DMS53 treated with DMSO at 0.1 percent for 48 hours (cell line): ENCODE measurements around the gene PKHD1.

Experiments used
- DNase-seq: peaks from one replicate; lab custom pipeline; 2025; ENCODE audit not compliant: unreplicated experiment; lab: John Stamatoyannopoulos, UW

PKHD1 gene

DNA sequence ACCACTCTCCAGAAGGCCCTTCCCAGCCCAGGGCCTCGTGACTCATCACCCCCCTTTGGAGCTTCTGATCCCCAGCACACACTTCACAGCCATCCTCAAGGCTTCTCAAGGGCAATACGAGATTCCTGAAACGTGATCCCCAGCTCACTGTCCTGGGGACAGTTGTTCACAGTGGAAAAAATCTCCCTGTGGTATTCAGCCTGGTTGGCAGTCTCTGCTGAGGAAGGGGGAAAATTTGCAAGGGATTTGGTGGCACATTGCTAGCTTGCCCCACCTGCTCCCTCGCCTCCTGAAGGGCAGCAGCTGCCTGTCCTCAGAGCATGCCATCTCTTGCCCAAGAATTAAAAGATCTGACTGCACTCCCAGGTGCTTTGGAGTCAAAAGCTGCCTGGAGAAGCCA, 20.7 kb upstream of the PKHD1 start:
- DNase-seq = no peak

DNA sequence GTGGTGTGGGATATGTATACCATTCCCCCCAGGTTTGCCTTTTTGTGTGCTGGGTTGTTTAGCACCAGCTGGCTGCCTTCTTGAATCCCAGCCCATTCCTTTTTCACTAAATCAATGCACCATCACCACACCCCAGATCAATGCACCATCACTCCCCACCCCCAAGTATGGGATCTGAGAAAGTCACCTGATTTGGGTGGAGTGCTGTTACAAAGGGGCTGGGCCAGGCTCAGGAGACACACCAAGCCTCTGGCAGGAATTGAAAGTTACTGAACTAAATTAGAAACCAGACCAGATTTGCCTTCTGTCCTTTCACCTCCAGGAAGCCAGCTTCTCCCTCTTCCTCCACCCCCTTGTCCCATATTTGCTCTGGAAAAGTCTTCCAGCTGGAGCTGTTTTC, 19.6 kb upstream of the PKHD1 start:
- DNase-seq = no peak

DNA sequence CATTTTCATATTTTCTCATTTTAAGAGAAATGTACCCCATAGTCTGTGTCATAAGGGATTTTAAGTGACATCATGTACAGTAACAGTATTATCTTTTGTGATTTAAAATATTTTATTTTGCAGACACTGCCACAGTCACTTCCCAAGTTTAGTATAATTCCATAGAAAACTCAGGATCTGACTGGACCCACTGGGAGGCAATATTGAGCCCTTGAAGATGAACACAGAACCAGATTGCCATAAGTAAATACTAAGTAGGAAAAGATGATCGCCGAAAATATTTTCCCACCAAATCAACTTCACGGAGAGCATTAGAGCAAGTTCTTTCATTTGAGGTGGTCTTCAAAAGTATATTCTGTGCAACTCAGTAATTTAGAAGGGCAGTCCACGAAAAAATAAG, 17.6 kb upstream of the PKHD1 start:
- no peak for DNase-seq

DNA sequence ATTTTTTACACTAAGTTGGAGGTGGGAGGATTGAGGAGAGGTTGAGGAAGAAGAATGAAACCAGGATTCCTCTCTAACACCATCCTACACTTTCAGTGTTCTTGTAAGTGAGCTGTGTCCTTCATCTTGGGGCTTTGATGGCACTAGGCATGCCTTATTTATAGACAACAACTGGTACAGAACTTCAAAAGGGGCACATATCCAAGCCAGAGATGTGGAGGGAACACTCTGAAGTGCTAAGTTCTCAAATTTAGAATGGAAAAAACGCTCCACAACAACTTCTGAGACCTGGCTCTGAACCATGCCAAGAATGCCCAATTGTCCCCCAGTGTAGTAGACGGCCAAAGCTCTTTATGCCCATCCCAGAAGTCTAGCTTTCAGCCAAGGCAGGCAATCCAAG, 16.2 kb upstream of the PKHD1 start:
- no peak for DNase-seq

DNA sequence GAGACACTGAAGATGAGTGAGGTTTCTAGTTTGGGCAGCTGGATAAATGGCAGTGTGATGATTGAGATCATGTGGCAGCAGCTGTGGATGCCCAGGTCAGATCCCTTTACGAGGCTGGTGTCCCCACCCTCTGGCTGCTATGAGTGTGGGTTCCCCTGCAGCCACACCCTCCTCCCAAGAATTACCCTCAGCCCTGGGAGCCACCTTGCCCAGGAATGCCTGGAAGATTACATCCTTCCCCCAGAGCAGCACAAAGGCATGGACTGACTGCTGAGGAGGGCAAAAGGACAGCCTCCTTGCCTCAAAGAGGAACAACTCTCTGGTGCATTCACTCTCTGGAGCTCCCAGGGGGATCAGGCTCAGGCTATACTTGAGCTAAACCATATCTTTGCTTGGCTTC, 15.0 kb upstream of the PKHD1 start:
- no peak for DNase-seq

DNA sequence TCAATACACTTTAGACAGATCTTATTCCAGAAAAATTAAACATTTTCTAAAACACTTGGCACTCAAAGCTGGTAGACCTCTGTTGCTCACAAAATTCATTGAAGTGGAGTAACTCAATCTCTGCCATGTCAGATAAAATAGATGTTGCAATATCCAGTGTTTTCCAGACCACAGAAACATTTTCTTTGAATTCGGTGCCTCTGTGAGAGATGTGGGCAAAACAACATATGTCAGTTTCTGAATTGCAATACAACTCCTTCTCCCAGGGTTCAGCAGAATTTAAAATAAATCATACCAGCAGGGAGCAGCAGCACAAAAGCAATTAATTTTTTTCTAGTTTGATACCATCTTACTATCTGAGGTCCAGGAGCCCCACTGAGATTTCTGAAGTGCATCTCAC, 11.3 kb upstream of the PKHD1 start:
- DNase-seq = no peak

DNA sequence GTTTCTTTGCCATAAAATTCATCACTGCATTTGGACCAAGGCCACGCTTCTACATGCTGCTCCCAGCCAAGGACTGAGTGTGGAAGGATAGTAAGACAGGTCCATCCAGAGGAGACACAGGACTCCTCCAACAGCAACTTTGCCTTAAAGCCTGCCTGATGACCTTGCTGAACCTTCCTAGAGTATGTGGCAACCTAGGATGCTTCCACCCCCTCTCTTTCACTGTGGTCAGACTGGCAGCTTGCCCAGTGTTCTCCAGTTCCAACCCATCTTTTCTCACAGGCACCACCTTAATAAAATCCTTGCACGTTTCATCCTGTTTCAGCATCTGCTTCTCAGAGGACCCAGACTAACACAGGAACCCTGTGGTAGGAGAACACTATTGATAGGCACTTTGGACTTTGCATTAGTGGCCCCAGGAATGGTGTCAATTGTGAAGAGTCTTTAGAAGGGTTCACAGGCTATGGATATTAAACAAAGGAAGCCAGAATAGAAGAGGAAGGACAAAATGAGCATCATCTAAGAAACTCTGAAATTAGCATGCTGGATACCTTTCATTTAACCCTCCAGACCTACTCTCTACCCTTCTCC, 2.4 kb upstream of the PKHD1 start:
- no peak for DNase-seq

DNA sequence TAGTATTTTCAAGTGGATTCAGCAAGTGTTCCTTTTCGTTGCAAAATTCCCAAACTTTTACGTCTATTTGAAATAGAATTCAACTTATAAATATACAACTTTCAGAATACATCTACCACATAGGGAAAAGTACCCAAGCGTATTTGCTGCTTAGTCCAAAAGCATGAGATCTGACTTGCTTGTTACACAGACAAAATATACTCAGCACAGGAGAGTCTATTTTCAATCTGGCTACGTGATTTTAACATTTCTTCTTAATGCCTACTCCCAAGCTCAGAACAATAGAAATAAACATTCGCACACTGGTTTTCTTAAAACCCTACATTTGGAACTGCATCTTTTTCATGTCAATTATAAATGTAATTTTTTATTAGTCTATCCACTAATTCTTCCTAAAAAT, 672 bp downstream of the PKHD1 start:
- no peak for DNase-seq

DNA sequence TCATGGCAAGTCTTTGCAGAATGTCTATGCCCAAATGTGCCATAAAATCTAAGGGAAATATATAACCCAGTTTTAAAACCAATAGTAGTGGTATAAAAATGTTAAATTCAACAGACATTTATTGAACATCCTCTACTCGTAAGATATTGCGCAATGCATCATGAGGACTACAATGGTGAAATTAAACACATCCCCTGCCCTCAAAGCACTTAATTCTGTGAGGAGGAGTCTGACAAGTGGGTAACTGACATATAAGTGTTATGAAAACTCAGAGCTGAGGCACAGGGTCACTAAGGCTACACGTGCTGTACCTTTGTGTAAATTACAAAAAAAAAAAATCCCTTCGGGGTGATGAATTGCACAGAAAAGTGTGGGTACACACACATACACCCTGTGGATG, 6.2 kb downstream of the PKHD1 start:
- DNase-seq = no peak

DNA sequence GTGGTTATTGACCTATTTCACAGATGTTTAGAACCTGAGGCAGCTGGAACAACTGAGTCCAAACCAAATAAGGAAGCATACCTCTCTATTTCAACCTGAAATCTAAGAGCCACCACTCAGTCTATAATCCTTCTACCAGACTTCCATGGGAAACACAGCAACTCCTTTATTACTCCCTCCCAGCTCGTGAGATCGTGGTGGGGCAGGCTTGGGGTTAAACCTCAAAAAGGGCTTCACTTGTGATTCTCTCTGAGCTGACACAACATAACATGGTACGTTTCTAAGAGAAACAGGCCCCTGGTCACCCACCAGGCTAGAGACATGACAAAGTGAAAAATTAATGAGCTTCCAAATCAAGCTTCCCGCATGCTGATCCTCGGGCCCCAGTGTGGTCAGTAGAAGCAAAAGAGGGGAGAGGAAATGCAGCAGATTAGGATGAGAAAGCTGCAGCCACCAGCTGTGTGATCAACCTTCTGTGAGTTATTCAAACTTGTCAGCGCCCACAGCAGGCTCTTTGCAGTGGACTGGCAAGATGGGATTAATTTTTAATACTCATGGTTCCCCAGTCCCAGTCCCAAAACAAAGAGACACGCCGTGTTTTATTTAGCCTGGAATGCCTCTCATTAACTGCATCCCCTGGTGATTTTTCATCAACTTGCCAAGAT, 9.3 kb downstream of the PKHD1 start:
- no peak for DNase-seq

DNA sequence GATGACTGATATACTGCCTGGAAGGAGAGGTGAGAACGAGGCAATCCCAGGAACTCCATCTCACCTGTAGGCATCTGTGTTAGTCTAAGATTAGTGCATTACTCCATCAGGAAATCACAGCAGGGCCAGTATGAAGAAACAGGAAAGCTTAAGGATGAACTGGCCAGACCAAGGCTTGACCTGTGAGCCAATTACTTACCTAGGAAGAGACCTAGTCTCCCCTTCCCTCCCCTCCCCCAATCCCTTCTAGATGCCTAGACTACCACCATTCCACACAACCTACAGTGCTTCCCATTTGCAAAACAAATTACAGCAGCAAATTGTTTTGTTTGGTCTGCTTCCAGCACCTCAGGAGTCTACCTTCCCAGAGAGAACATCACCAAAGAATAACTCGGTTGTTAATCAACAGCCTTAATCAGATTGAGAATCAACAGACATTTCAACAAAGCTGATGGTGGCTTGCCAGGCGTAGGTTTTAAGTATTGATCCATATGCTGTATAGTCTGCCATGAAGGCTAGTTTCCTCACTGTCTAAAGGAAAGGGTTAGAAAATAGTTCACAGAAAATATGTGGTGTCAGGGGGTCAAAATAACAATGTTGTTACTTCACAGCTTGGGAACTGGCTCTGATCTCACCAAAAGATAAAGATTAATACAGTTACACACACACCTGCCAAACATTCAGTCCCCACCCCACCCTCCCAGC, 10.1 kb downstream of the PKHD1 start:
- no peak for DNase-seq

DNA sequence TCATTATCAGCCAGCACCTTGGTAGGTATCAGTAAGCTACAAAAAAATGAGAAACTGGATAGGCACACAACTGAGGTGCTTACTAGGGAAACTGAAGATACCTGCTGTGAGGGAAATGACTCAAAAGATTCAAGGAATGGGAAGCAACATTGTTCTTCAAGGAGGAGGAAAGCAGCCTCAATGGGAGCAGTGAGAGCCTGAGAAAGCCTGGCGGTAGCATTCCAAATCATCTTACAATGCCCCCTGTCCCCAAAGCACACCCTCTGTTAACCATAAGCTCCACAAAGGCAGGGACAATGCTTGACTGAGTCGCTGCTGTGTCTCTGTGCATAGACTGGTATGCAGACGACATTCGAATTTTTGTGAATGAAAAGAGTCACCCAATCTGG, 10.6 kb downstream of the PKHD1 start:
- DNase-seq = no peak

DNA sequence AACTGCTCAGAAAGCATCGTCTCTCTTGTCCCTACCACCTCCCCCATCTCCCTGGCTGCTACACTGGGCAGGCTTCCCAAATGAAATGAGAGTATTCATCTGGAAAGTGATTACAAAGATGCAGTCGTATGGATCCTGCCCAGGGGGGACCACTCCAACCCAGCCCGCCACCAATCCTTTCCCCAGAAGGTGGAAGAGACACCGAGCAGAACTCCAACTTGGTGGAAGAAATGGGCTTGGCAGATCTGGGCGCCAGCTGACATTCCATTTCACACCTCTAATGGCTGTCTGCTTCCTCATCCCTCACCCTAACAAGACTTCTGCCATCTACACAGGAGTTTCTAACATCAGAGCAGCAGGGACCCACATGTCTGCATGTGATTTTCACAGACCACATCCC, 12.7 kb downstream of the PKHD1 start:
- no peak for DNase-seq

DNA sequence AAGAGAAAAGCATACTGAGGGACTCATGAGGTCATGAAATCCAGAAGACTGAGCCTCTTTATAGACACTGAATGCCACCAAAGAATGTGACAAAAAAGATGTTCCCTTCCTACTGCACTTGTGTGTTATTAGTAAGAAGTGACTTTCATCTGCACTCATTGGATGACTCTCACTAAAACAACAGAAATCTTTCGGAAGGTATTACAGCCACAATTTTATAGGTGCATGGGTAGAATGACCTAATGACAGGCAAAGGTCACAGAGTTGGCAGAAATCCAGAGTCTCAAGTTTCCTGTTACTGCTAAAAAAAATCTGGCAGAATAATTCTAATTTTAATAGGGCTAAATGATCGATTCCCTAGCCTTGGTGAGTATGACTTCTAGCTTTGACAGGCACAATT, 13.3 kb downstream of the PKHD1 start:
- DNase-seq = no peak

DNA sequence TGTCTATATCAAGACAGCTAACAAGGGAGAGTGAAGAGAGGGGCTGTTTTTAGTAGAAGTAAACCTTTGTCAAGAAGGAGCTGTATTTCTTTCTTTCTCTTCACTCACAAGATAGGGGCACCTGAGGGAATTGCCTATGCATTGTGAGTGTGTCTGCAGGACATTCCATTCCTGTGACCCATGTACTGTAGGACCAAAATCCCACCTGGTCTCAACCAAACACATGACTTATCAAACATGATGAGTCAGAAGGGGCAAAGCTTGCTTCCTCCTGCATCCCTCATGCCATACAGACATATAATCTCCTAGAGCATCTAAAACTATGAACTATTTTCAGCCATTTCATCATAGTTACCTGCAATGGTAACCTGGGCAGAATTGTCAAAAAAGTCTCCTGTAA, 21.8 kb downstream of the PKHD1 start:
- no peak for DNase-seq

DNA sequence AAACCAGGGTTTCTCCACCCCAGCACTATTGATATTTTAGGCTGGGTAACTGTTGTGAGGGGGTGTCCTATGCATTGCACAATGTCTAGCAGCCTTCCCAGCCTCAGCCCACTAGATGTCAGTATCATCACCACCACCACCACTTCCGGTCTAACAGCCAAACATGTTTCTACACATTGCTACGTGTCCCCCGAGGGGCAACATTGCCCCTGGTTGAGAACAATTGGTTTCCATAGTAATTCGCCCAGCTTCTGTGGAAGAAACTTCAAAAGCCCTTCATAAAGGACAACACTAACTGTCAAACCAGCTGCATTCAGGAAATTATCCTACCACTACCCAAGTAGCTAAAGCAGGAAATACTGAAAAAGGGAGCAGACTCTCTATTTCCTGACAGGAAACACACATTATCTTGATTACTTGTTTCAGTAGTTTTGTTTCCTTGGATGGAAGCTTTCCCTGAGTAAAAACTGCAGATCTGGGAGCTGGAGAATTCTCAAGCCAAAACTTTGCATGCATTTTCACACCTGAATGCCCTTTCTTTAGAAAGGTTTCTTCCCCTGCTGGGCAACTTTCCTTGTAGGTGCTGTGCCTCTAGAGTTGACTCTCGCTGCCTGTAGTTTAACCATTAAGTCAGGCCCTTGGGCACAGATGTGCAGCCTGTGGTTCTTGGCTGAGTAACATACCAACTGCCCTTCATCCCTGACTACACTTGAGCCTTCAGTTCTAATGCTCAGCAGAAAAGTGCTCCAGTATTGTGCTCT, 23.6 kb downstream of the PKHD1 start:
- peak; percentile 11 for DNase-seq

DNA sequence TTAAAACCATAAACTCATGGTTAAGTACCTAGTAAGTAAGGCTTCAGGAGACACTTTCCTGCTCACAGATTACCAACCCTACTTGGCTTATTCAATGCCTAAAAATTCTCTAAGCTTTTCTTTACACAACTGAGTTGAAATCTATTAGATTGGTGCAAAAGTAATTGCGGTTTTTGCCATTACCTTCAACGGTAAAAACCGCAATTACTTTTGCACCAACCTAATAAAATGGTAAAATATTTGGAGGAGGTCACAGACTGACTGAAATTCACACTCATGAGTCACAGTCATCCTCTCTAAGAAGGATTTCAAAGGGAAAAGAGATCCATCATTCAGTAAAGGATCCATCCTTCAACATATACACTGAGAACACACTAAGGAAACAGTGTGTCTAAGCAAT, 25.9 kb downstream of the PKHD1 start:
- no peak for DNase-seq

DNA sequence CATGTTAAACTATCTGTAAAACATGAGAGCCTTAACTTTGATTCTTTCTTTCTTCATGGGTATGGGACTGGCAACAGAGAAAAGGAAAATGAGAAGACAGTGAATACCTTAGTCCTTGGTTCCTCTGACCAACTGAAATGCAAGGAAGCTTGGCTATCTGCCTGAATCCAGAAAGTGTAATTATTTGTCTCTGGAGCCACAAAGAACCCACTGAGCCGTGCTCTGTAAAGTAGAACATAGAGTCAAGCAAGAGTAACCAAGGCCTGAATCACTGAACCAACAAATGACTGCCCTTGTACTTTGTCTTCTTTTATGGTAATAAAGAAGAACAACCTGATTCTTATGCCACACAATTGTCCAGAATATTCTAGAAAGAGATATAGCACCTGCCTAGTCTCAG, 27.6 kb downstream of the PKHD1 start:
- no peak for DNase-seq

DNA sequence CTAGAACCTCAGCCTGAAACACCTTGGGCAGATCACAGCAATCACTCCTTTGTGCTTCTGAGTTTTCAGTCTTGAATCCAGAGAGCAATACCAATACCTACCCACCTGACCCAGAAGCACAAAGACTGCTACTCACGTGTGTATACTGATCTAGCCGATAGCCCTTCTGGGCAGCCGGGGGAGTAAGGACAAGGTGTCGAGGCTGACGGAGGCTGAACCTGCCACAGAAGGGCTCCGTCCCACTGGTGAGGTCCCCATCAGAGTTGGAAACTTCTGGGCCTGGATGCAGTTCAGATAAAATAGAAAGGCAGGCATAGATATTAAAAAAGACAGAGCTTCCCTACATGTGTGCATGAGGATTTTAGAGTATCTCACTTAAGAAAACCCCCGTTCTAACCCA, 32.0 kb downstream of the PKHD1 start:
- DNase-seq = no peak

DNA sequence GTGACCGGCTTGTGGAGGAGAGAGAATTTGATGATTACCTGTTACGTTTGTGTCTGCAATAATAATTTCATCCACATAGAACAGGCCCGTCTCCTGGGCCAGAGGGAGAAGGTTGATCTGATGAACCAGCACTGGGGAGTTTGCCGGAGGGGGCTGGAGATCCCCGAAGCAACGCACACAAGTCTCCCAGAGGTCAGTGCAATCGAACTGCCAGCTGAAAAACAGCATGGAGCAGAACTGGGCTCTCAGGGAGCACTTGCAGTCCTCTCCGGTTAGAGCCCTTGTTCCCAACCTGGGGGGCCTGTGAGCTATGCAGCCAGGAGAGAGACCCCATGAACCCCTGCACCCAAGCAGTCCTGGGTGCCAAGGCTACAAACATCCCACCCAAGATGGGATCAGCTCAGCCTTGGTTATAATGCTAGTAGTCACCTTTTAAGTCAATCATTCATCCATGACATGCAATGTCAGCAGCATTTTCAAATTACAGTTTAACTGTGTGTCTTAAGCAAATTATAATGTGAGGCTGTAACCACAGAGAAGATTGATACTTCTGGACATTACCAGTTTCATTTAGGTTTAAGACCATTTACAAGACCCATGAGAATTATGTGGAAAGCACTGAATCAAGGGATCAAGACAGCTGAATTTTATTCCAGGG, 34.2 kb downstream of the PKHD1 start:
- DNase-seq = no peak

DNA sequence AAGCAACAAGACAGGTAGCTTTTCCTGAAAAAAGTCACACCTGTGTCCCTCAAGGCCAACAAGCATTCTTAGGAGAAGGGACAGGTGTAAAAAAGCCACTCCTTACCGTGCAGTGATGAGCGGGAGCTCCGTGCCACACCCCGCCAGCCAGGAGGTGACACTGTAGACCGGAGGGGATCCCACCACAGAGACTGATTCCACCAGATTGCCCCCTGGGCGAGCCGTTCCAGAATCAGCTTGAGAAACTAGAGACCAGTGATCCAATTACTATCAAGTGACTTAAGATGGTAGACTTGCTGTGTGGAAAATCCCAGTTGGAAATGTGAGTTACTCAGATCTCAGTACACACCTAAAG, 37.4 kb downstream of the PKHD1 start:
- no peak for DNase-seq
